ENCODE data around the gene MAD2L1BP.

DNA sequence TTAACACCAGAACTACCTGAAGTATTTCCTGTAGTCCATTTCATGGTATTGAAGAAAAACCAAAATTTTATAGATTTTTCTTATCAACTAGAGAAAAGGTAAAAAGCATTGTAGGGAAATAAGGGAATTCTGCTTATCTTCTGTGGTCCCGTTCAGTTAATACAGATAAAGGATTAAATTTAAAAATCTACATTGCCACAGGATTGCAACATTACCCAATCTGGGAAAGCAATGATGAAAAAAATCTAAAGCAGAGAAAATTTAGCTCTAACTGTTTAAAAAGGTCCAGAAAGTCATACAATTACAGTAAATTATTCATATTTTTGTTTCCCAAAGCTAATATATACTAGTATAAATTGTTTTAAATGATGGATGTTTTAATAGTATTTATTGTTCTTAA lies 41.7 kb upstream of the MAD2L1BP start:
- TF ChIP-seq, protein P1, sequence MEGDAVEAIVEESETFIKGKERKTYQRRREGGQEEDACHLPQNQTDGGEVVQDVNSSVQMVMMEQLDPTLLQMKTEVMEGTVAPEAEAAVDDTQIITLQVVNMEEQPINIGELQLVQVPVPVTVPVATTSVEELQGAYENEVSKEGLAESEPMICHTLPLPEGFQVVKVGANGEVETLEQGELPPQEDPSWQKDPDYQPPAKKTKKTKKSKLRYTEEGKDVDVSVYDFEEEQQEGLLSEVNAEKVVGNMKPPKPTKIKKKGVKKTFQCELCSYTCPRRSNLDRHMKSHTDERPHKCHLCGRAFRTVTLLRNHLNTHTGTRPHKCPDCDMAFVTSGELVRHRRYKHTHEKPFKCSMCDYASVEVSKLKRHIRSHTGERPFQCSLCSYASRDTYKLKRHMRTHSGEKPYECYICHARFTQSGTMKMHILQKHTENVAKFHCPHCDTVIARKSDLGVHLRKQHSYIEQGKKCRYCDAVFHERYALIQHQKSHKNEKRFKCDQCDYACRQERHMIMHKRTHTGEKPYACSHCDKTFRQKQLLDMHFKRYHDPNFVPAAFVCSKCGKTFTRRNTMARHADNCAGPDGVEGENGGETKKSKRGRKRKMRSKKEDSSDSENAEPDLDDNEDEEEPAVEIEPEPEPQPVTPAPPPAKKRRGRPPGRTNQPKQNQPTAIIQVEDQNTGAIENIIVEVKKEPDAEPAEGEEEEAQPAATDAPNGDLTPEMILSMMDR (conservative IDR thresholded peaks at IDR 0.05; ENCODE audit: low read length), result no peak
- no peak for TF ChIP-seq EZH2phosphoT487 (IDR thresholded peaks at IDR 0.05; ENCODE audit: borderline replicate concordance, low read depth, low read length)

Measured in OCI-LY7 (cell line).